Lower lobe of right lung (tissue), 2 donors: ENCODE results near the gene ADGRF1. TPM values are rescaled to one million over a fixed set of nuclear protein-coding genes. Genes with fewer than 3 reads are reported as not detected.
"Not testable (repeated sequence)": the region's sequence is repeated elsewhere in the genome, so short reads cannot be mapped to it uniquely, and the experiment has no call there.

Experiments
- ATAC-seq, 2 donors: fragments of 200-7000 bp; cut with Tn5 transposase; one replicate each; pipeline ENCODE4 v1.9.1; 2020 to 2022; ENCODE audit warnings: mild to moderate bottlenecking in 2 of 2, moderate library complexity in 2 of 2
- DNase-seq: peaks from one replicate; pipeline ENCODE4 v3.0.0-alpha.2; 2020
- H3K27ac ChIP-seq: fragments of 200-600 bp; one replicate; pipeline ENCODE4 v1.8.0; 2022
- H3K27me3 ChIP-seq: fragments of 200-600 bp; one replicate; pipeline ENCODE4 v1.8.0; 2022; ENCODE audit warnings: low read depth
- H3K36me3 ChIP-seq: fragments of 200-600 bp; one replicate; pipeline ENCODE4 v1.8.0; 2022; ENCODE audit warnings: mild to moderate bottlenecking
- H3K4me1 ChIP-seq: fragments of 200-600 bp; one replicate; pipeline ENCODE4 v1.8.0; 2022
- H3K4me3 ChIP-seq: fragments of 200-600 bp; one replicate; pipeline ENCODE4 v1.8.0; 2022; ENCODE audit warnings: mild to moderate bottlenecking
- H3K9me3 ChIP-seq: fragments of 200-600 bp; one replicate; pipeline ENCODE4 v1.8.0; 2022
- intact Hi-C: fragments of 100-400 bp; cut with DNase I; formaldehyde crosslinking; loops from one replicate; pipeline ENCODE4 v1.11.0; 2022
- total RNA-seq: library from RNA; stranded (reverse); fragmentation: NEBNext Ultra II Directional; extraction: Animal tissue kit (Norgen Biotek cat#: 25700); gene quantifications from one replicate; pipeline ENCODE4 v1.2.1, GENCODE V29; 2021
- TF ChIP-seq, protein P1 (sequence below): fragments of 200-600 bp; IDR thresholded peaks from one replicate; pipeline ENCODE4 v1.8.0; 2022; ENCODE audit warnings: antibody characterized with exemption, mild to moderate bottlenecking
- donor health status: DM: no; HTN: yes; CAD: no; lungs with severe emphysema.

ADGRF1 gene
- total RNA-seq, 1 donor from 2014 or later: 9.9 TPM

DNA sequence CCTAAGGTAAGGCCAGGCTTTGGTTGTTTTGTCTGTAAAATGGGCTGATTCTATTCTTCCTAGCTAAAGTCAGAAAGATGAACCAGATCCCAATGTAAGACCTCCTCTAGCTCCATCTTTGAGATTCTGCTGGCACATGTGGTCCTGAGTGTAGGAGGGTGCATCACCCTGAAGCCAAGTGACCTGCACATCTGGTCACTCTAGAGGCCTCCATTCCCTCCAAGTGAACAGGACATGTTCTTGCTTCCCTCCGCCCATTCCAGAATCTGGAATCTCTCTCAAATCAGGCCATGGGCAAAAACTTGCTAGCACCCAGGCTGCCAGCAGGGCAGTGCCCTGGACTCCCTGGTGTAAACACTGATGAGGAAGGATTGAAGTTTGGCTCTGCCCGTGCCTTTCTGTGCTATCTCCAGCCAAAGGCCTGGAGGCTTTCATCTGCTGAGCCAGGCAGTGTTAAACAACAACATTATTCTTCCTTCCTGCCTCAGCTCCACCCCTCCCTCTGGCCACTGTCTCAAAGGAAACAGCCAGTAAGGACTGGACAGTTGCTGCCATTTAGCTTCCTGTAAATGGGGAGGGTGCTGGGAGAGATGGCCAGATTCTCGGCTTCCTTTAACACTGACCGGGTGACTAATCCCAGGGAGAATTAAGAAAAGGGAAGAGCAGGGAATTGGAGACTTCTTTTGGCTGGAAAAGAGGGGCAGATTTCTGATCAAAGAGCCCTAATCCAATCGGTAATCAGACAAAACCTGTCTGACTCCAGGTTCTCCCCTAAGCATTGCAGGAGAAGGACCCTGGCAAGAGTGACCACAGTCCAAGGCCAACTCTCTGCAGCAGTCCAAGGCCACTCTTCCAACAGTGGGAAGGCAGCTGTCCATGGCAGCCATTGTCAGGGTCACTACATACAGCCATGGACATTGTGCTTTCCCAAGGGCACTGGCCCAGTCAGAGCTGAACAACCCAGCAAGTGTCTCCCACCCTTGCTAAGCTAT is 19.5 kb upstream of the ADGRF1 start:
- ATAC-seq (peak; percentile 11 to 38), DNase-seq (no peak)
- intact Hi-C loops: no loop called here
- Histone ChIP-seq H3K9me3 (no peaks in the 10 kb centered on the region), H3K4me3 (no peak overlapping the region), H3K27ac (no peak overlapping the region), H3K27me3 (no peaks in the 10 kb centered on the region), H3K36me3 (no peaks in the 10 kb centered on the region), H3K4me1 (peaks cover 14% of the 10 kb centered on the region)
- TF ChIP-seq, protein P1, sequence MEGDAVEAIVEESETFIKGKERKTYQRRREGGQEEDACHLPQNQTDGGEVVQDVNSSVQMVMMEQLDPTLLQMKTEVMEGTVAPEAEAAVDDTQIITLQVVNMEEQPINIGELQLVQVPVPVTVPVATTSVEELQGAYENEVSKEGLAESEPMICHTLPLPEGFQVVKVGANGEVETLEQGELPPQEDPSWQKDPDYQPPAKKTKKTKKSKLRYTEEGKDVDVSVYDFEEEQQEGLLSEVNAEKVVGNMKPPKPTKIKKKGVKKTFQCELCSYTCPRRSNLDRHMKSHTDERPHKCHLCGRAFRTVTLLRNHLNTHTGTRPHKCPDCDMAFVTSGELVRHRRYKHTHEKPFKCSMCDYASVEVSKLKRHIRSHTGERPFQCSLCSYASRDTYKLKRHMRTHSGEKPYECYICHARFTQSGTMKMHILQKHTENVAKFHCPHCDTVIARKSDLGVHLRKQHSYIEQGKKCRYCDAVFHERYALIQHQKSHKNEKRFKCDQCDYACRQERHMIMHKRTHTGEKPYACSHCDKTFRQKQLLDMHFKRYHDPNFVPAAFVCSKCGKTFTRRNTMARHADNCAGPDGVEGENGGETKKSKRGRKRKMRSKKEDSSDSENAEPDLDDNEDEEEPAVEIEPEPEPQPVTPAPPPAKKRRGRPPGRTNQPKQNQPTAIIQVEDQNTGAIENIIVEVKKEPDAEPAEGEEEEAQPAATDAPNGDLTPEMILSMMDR: no peak

DNA sequence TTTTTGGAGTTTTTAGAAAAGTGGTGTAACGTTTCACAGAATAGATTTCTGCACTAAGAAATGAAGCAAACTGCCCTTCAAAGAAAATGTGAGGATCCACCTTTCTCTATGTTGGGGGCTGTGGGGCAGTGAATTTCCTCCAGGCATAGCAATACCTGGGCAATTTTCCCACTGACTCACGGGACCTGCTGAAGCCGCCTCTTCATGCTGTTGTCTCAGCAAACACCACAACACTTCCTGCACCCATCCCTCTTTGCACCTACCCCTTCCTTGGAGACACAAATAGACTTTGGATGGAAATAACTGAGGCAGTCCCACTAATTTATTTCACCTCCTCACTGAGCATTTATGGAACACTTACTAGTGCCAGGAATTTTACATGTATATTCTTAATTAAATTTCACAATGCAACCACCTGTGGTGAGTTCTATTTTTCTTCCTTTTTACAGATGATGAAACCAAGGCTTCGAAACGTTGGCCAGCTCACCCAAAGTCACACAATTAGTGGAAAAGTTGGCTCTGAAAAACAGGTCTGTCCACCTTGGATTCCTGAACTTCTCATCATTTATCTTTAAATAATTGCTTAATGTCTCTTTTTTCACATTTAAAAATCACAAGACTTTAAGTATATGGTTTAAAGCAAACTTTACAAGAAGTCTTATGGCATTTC is 17.2 kb upstream of the ADGRF1 start:
- H3K9me3 ChIP-seq: no peaks in the 10 kb centered on the region
- H3K36me3 ChIP-seq: no peaks in the 10 kb centered on the region
- H3K4me3 ChIP-seq: no peak overlapping the region
- no peaks in the 10 kb centered on the region for H3K27me3 ChIP-seq
- DNase-seq (no peak), ATAC-seq (no peak)
- H3K4me1 ChIP-seq: peaks cover 14% of the 10 kb centered on the region
- no peak overlapping the region for H3K27ac ChIP-seq
- intact Hi-C loops: no loop called here
- TF ChIP-seq, protein P1: no peak

GRCh38 chr6:47057830-47058540 is 15.9 kb upstream of the ADGRF1 start:
- DNase-seq: no peak
- no peak overlapping the region for H3K27ac ChIP-seq
- no peak overlapping the region for H3K4me3 ChIP-seq
- no peaks in the 10 kb centered on the region for H3K9me3 ChIP-seq
- H3K36me3 ChIP-seq: no peaks in the 10 kb centered on the region
- H3K4me1 ChIP-seq: peaks cover 14% of the 10 kb centered on the region
- H3K27me3 ChIP-seq: no peaks in the 10 kb centered on the region
- ATAC-seq: no peak
- intact Hi-C loops: no loop called here
- TF ChIP-seq, protein P1: no peak

DNA sequence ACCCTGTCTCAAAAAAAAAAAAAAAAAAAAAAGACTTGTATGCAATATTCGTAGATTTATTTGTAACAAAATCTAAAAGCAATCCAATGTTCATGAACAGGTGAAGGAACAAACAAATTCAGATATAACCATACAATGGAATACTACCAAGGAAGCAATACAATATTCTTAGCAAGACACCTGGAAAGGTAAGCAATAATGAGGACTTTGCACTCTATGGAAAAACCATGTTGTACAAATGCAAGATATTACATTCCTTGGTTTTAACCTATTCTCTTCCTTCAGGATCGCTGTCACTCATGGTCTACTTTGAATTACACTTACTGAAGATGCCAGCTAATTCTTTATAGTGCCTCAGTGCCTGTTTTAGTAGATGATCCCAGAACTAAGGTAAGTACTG is 14.7 kb upstream of the ADGRF1 start:
- ATAC-seq (no peak), DNase-seq (no peak)
- no peaks in the 10 kb centered on the region for H3K27me3 ChIP-seq
- H3K9me3 ChIP-seq: no peaks in the 10 kb centered on the region
- no peak overlapping the region for H3K27ac ChIP-seq
- intact Hi-C loops: no loop called here
- H3K36me3 ChIP-seq: no peaks in the 10 kb centered on the region
- H3K4me3 ChIP-seq: no peak overlapping the region
- TF ChIP-seq, protein P1: no peak
- H3K4me1 ChIP-seq: peaks cover 9% of the 10 kb centered on the region

GRCh38 chr6:47054302-47054701 is 12.2 kb upstream of the ADGRF1 start:
- intact Hi-C loops, H3K9me3 ChIP-seq, H3K4me3 ChIP-seq, ATAC-seq, H3K4me1 ChIP-seq, H3K27ac ChIP-seq, H3K27me3 ChIP-seq, DNase-seq, H3K36me3 ChIP-seq: not testable (repeated sequence)
